ENCODE measurements around the gene BTNL3. TPM values are rescaled to one million over a fixed set of nuclear protein-coding genes. Genes with fewer than 3 reads are reported as not detected.

The BTNL3 gene
- total RNA-seq, 4 donors from 2014 or later = 7.4 to 214 (median 110) TPM

GRCh38 chr5:181024245-181025064, 35.8 kb downstream of the BTNL3 start:
- H3K4me3 ChIP-seq = no peak overlapping the region
- peaks cover 0 to 7% (median 0%) of the 10 kb centered on the region in 4 donors for H3K9me3 ChIP-seq
- DNase-seq = no peak
- H3K4me1 ChIP-seq = no peaks in the 10 kb centered on the region
- H3K27me3 ChIP-seq = no peaks in the 10 kb centered on the region
- H3K36me3 ChIP-seq = no peaks in the 10 kb centered on the region
- no peak overlapping the region for H3K27ac ChIP-seq
- TF ChIP-seq POLR2A (IDR thresholded peaks at IDR 0.05) = no peak
- TF ChIP-seq, protein P1, sequence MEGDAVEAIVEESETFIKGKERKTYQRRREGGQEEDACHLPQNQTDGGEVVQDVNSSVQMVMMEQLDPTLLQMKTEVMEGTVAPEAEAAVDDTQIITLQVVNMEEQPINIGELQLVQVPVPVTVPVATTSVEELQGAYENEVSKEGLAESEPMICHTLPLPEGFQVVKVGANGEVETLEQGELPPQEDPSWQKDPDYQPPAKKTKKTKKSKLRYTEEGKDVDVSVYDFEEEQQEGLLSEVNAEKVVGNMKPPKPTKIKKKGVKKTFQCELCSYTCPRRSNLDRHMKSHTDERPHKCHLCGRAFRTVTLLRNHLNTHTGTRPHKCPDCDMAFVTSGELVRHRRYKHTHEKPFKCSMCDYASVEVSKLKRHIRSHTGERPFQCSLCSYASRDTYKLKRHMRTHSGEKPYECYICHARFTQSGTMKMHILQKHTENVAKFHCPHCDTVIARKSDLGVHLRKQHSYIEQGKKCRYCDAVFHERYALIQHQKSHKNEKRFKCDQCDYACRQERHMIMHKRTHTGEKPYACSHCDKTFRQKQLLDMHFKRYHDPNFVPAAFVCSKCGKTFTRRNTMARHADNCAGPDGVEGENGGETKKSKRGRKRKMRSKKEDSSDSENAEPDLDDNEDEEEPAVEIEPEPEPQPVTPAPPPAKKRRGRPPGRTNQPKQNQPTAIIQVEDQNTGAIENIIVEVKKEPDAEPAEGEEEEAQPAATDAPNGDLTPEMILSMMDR (IDR thresholded peaks at IDR 0.05) = no peak

DNA sequence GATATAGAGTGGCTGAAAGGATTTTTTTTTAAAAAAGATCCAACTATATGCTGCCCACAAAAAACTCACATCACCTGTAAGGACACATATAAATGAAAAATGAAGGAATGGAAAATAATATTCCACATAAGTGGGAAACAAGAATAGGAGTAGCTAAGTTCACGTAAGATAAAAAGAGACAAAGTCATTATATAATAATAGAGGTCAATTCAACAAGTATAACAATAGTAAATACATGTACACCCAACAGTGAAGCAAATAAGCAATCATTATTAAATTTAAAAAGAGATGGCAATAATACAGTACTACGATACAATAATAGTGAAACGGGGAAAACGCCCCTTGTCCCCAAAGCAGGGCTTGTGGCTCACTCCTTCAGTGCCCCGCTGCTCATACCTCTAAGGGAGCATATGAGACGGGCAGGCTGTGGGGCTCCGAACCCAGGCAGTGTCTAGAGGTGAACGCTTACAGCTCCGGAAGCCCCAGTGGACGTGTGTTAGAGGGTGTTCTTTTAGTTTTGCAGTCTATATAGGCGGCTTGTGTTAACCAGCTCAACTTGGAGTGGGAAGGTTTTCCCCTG, 38.9 kb downstream of the BTNL3 start:
- H3K36me3 ChIP-seq = no peaks in the 10 kb centered on the region

DNA sequence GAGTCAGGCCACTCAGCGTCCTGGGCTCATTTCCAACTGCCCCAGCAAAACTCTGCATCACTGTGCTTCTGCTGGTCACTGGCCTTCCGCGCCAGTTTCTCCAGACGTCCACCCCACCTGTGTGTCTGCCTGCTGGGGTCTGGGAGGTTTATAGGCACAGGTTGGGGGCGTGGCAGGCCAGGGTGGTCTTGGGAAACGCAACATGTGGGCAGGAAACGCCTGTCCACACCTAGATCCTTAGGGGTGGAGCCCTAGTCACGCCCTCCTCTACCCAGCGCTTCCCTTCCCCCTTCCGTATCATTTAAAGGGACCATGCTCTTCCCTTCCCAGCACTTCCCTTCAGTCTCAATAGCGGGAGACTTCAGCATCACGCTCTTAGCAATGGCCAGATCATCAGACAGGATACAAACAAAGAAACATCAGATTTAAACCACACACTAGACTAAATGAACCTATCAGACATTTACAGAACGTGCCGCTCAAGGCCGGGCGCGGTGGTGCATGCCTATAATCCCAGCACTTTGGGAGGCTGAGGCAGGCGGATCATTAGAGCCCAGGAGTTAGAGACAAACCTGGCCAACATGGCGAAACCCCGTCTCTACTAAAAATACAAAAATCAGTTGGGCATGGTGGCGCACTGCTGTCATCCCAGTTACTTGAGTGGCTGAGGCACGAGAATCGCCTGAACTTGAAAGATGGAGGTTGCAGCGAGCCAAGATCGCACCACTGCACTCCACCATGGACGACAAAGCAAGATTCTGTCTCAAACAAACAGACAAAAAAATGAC, 39.6 kb downstream of the BTNL3 start:
- H3K4me1 ChIP-seq = no peaks in the 10 kb centered on the region
- H3K27me3 ChIP-seq = no peaks in the 10 kb centered on the region
- H3K36me3 ChIP-seq = no peaks in the 10 kb centered on the region
- H3K9me3 ChIP-seq = no peaks in the 10 kb centered on the region
- no peak overlapping the region for H3K27ac ChIP-seq
- no peak for TF ChIP-seq POLR2A (IDR thresholded peaks at IDR 0.05)
- TF ChIP-seq, protein P1 (IDR thresholded peaks at IDR 0.05) = no peak
- H3K4me3 ChIP-seq = no peak overlapping the region
- no peak for DNase-seq

More for the DNA sequence above, 38.9 kb downstream of the BTNL3 start:
- TF ChIP-seq, protein P1 (IDR thresholded peaks at IDR 0.05) = no peak
- TF ChIP-seq POLR2A (IDR thresholded peaks at IDR 0.05) = no peak
- H3K9me3 ChIP-seq = peaks cover 0 to 2% (median 0%) of the 10 kb centered on the region in 4 donors
- no peak for DNase-seq
- no peaks in the 10 kb centered on the region for H3K27me3 ChIP-seq
- no peak overlapping the region for H3K27ac ChIP-seq
- no peak overlapping the region for H3K4me3 ChIP-seq
- no peaks in the 10 kb centered on the region for H3K4me1 ChIP-seq

- Histone ChIP-seq H3K9me3 (no peaks in the 10 kb centered on the region), H3K27me3 (no peaks in the 10 kb centered on the region)
- TF ChIP-seq POLR2A (IDR thresholded peaks at IDR 0.05) = no peak
- TF ChIP-seq, protein P1 (IDR thresholded peaks at IDR 0.05) = no peak
Measured at GRCh38 chr5:181031716-181032115, 43.1 kb downstream of the BTNL3 start.

GRCh38 chr5:181035991-181036815, 47.6 kb downstream of the BTNL3 start:
- no peak for DNase-seq
- no peak overlapping the region for H3K4me3 ChIP-seq
- no peak for TF ChIP-seq POLR2A (IDR thresholded peaks at IDR 0.05)
- TF ChIP-seq, protein P1 (IDR thresholded peaks at IDR 0.05) = no peak
- no peak overlapping the region for H3K27ac ChIP-seq
- no peaks in the 10 kb centered on the region for H3K4me1 ChIP-seq
- H3K27me3 ChIP-seq = no peaks in the 10 kb centered on the region
- H3K36me3 ChIP-seq = no peaks in the 10 kb centered on the region
- no peaks in the 10 kb centered on the region for H3K9me3 ChIP-seq

More at GRCh38 chr5:181031716-181032115, 43.1 kb downstream of the BTNL3 start:
- no peak overlapping the region for H3K27ac ChIP-seq
- H3K4me1 ChIP-seq = no peaks in the 10 kb centered on the region
- DNase-seq = no peak
- no peaks in the 10 kb centered on the region for H3K36me3 ChIP-seq
- no peak overlapping the region for H3K4me3 ChIP-seq
